ENCODE results near the gene ACTRT1. TPM values are rescaled to one million over a fixed set of nuclear protein-coding genes. Genes with fewer than 3 reads are reported as not detected.

ACTRT1 gene
- total and polyA plus RNA-seq, 10 of the 15 experiments (the other 5 are each of a cell fraction or from before 2014, with no cell fraction given), result not detected

DNA sequence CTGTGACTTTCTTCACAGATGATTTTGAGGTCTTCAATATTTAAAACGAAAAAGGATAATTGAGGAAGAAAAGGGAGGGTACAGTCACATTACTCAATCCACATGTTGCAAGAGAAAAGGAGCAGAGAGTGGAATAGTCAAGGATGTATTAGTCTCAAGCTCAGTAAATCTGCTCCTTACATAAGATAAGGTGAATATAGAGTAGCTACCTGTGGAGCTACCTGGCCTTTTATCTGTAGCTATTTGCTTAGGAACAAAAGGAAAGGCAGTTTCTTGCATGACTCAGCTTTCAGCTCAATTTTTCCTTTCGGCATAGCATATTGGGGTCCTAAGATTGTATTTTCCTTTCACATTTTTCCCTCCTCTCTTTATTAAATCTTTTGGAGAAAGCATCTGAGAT, 26.3 kb upstream of the ACTRT1 start:
- no peak overlapping the region for H3K27ac ChIP-seq (ENCODE audit: control insufficient read depth, insufficient read depth)
- FAIRE-seq (no peak), DNase-seq (ENCODE audit: low read depth, low spot score) (no peak), ATAC-seq (no peak)
- intact Hi-C loops (cut with micrococcal nuclease; ENCODE audit: unreplicated experiment) (no loop called here), in situ Hi-C loops (cut with MboI) (no loop called here)
- H3K79me2 ChIP-seq (ENCODE audit: control insufficient read depth, insufficient read depth, low read length), result no peaks in the 10 kb centered on the region
- TF ChIP-seq IRF5 (IDR thresholded peaks at IDR 0.05; ENCODE audit: borderline replicate concordance) (no peak), SREBF1 (IDR thresholded peaks at IDR 0.05; ENCODE audit: low read length) (no peak), EP300 (IDR thresholded peaks at IDR 0.05; ENCODE audit: borderline replicate concordance in 1 of 2, control insufficient read depth in 1 of 2, low read depth in 2 of 2, low read length in 2 of 2) (no peak), SMARCA5 (IDR thresholded peaks at IDR 0.05) (no peak)
- H2AFZ ChIP-seq (ENCODE audit: control insufficient read depth, low read depth, low read length), result no peak overlapping the region
- WGBS (ENCODE audit: insufficient coverage, insufficient replicate concordance, low lambda C conversion rate, missing lambda C conversion rate), result 38% methylated on average over 2 of the region's 2 CpGs
- H3K9ac ChIP-seq (ENCODE audit: control insufficient read depth, insufficient read depth, low read length), result no peak overlapping the region
- no peaks in the 10 kb centered on the region for H3K4me1 ChIP-seq (ENCODE audit: control insufficient read depth, insufficient read depth, low read length)
- no peak overlapping the region for H3K4me3 ChIP-seq
- no peak overlapping the region for H3K4me2 ChIP-seq (ENCODE audit: control insufficient read depth, insufficient read depth)
- ChIA-PET POLR2A (no interaction called here), RAD21 (ENCODE audit: unreplicated experiment) (no interaction called here), CTCF (interaction anchor here (0.5 kb wide), 1 partner anchor 1296 kb away, joined by 4 read pairs; no protein-coding TSS in a partner anchor), SMC1A (ENCODE audit: uncharacterized antibody, unreplicated experiment) (no interaction called here)
- H3K27me3 ChIP-seq (replicated peaks in 1 of 2; ENCODE audit: control insufficient read depth in 2 of 2, insufficient read depth in 2 of 2, low read length in 1 of 2), result no peaks in the 10 kb centered on the region
- BruUV-seq (replicated peaks), result no TSS peak
- H3K36me3 ChIP-seq (ENCODE audit: control insufficient read depth in 2 of 2, insufficient read depth in 2 of 2, low read length in 1 of 2), result no peaks in the 10 kb centered on the region
- no peaks in the 10 kb centered on the region for H4K20me1 ChIP-seq (ENCODE audit: control insufficient read depth, insufficient read depth)
- H3K9me3 ChIP-seq (replicated peaks; ENCODE audit: control insufficient read depth, insufficient read depth, low read length), result no peaks in the 10 kb centered on the region

DNA sequence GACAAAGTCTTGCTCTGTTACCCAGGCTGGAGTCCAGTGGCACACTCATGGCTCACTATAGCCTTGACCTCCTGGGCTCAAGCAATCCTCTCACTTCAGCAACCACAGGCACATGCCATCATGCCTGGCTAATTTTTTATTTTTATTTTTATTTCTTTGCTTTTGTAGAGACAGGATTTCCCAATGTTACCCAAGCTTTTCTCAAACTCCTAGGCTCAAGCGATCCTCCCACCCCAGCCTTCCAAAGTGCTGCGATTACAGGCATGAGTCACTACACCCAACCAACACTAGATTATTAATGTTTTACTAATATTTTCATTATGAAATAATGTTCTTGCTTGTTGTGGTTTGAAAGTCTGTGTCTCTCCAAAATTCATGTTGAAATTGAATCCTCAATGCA, 5.2 kb upstream of the ACTRT1 start:
- 89% methylated on average over 2 of the region's 2 CpGs for WGBS (ENCODE audit: insufficient coverage, insufficient replicate concordance, low lambda C conversion rate, missing lambda C conversion rate)
- Histone ChIP-seq H3K36me3 (ENCODE audit: control insufficient read depth in 2 of 2, insufficient read depth in 2 of 2, low read length in 1 of 2) (no peaks in the 10 kb centered on the region), H3K79me2 (ENCODE audit: control insufficient read depth, insufficient read depth, low read length) (no peaks in the 10 kb centered on the region), H3K27me3 (replicated peaks in 1 of 2; ENCODE audit: control insufficient read depth in 2 of 2, insufficient read depth in 2 of 2, low read length in 1 of 2) (no peaks in the 10 kb centered on the region), H2AFZ (ENCODE audit: control insufficient read depth, low read depth, low read length) (no peak overlapping the region), H3K4me1 (ENCODE audit: control insufficient read depth, insufficient read depth, low read length) (no peaks in the 10 kb centered on the region), H3K4me3 (no peak overlapping the region), H3K27ac (ENCODE audit: control insufficient read depth, insufficient read depth) (no peak overlapping the region), H3K9me3 (replicated peaks; ENCODE audit: control insufficient read depth, insufficient read depth, low read length) (no peaks in the 10 kb centered on the region), H4K20me1 (ENCODE audit: control insufficient read depth, insufficient read depth) (no peaks in the 10 kb centered on the region), H3K4me2 (ENCODE audit: control insufficient read depth, insufficient read depth) (no peak overlapping the region), H3K9ac (ENCODE audit: control insufficient read depth, insufficient read depth, low read length) (no peak overlapping the region)
- in situ Hi-C loops (cut with MboI) (no loop called here), intact Hi-C loops (cut with micrococcal nuclease; ENCODE audit: unreplicated experiment) (no loop called here)
- no peak for ATAC-seq
- POLR2A ChIA-PET, result no interaction called here
- no peak for FAIRE-seq
- RAD21 ChIA-PET (ENCODE audit: unreplicated experiment), result no interaction called here
- CTCF ChIA-PET, result no interaction called here
- SMC1A ChIA-PET (ENCODE audit: uncharacterized antibody, unreplicated experiment), result no interaction called here
- no TSS peak for BruUV-seq (replicated peaks)
- DNase-seq (ENCODE audit: low read depth, low spot score), result no peak
- TF ChIP-seq, protein P1, sequence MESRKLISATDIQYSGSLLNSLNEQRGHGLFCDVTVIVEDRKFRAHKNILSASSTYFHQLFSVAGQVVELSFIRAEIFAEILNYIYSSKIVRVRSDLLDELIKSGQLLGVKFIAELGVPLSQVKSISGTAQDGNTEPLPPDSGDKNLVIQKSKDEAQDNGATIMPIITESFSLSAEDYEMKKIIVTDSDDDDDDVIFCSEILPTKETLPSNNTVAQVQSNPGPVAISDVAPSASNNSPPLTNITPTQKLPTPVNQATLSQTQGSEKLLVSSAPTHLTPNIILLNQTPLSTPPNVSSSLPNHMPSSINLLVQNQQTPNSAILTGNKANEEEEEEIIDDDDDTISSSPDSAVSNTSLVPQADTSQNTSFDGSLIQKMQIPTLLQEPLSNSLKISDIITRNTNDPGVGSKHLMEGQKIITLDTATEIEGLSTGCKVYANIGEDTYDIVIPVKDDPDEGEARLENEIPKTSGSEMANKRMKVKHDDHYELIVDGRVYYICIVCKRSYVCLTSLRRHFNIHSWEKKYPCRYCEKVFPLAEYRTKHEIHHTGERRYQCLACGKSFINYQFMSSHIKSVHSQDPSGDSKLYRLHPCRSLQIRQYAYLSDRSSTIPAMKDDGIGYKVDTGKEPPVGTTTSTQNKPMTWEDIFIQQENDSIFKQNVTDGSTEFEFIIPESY (IDR thresholded peaks at IDR 0.05), result no peak
- no peak for TF ChIP-seq MYB (IDR thresholded peaks at IDR 0.05; ENCODE audit: borderline replicate concordance, low read depth, low read length)
- TF ChIP-seq, protein P2, sequence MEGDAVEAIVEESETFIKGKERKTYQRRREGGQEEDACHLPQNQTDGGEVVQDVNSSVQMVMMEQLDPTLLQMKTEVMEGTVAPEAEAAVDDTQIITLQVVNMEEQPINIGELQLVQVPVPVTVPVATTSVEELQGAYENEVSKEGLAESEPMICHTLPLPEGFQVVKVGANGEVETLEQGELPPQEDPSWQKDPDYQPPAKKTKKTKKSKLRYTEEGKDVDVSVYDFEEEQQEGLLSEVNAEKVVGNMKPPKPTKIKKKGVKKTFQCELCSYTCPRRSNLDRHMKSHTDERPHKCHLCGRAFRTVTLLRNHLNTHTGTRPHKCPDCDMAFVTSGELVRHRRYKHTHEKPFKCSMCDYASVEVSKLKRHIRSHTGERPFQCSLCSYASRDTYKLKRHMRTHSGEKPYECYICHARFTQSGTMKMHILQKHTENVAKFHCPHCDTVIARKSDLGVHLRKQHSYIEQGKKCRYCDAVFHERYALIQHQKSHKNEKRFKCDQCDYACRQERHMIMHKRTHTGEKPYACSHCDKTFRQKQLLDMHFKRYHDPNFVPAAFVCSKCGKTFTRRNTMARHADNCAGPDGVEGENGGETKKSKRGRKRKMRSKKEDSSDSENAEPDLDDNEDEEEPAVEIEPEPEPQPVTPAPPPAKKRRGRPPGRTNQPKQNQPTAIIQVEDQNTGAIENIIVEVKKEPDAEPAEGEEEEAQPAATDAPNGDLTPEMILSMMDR (IDR thresholded peaks at IDR 0.05 in 2 of 3, conservative IDR thresholded peaks at IDR 0.05 in 1 of 3; ENCODE audit: control insufficient read depth in 2 of 3, extremely low read depth in 1 of 3, insufficient read depth in 1 of 3, low read depth in 3 of 3, low read length in 3 of 3), result no peak
- TF ChIP-seq, protein P3, sequence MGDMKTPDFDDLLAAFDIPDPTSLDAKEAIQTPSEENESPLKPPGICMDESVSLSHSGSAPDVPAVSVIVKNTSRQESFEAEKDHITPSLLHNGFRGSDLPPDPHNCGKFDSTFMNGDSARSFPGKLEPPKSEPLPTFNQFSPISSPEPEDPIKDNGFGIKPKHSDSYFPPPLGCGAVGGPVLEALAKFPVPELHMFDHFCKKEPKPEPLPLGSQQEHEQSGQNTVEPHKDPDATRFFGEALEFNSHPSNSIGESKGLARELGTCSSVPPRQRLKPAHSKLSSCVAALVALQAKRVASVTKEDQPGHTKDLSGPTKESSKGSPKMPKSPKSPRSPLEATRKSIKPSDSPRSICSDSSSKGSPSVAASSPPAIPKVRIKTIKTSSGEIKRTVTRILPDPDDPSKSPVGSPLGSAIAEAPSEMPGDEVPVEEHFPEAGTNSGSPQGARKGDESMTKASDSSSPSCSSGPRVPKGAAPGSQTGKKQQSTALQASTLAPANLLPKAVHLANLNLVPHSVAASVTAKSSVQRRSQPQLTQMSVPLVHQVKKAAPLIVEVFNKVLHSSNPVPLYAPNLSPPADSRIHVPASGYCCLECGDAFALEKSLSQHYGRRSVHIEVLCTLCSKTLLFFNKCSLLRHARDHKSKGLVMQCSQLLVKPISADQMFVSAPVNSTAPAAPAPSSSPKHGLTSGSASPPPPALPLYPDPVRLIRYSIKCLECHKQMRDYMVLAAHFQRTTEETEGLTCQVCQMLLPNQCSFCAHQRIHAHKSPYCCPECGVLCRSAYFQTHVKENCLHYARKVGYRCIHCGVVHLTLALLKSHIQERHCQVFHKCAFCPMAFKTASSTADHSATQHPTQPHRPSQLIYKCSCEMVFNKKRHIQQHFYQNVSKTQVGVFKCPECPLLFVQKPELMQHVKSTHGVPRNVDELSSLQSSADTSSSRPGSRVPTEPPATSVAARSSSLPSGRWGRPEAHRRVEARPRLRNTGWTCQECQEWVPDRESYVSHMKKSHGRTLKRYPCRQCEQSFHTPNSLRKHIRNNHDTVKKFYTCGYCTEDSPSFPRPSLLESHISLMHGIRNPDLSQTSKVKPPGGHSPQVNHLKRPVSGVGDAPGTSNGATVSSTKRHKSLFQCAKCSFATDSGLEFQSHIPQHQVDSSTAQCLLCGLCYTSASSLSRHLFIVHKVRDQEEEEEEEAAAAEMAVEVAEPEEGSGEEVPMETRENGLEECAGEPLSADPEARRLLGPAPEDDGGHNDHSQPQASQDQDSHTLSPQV (IDR thresholded peaks at IDR 0.05), result no peak

All from GM12878 (cell line).